Regular cardiac myocyte (primary cell): Measurements from ENCODE around the gene TIGD3. TPM values are rescaled to one million over a fixed set of nuclear protein-coding genes. Genes with fewer than 3 reads are reported as not detected.

Experiments used
- total RNA-seq: library from RNA; depleted of rRNA; stranded (reverse); fragments of >200 nt; gene quantifications from 2 replicates; pipeline ENCODE4 v1.2.3, GENCODE V29; 2014

Gene TIGD3, protein sequence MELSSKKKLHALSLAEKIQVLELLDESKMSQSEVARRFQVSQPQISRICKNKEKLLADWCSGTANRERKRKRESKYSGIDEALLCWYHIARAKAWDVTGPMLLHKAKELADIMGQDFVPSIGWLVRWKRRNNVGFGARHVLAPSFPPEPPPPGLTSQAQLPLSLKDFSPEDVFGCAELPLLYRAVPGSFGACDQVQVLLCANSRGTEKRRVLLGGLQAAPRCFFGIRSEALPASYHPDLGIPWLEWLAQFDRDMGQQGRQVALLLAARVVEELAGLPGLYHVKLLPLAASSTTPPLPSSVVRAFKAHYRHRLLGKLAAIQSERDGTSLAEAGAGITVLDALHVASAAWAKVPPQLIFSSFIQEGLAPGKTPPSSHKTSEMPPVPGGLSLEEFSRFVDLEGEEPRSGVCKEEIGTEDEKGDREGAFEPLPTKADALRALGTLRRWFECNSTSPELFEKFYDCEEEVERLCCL
- total RNA-seq = under 0.01 and 0.19 TPM in 2 replicates

DNA sequence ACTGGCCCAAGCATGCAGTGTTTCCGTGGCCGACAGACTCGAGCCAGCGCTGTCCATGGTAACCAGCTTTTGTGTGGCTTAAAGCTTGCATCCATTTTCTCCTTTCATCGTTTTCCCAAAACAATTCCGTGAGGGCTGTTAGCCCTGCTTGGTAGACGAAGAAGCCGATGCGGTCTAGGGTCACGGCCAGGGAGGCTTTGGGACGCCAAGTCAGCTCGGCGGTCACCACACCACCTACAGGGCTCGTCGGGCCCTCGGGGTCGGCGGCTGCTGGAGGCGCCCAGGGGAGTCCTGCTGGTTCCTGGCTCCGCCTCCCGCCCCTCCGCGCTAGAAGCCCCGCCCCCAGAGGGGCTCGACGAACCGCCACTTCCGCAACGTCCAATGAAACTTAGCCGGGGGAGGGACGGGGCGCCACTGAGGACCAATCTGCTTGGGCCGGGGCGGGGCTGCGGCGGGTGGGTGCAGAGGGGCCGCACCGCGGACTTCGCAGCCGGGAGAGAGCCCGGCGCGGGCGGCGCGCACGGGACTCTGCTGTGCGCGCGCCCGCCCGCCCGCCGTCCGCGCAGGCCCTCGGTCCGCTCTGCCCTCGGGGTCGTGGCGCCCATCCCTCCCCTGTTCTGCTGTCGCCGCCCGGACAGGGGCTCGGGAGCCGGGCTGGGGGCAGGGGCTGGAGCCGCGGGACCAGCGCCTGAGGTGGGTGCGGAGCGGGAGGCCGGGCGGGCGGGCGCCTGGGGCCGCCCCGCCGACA lies at the start of gene TIGD3:
TSS of gene TIGD3 (plus strand) at position 487 of the 748 bp plus-strand sequence. CDS start 1,058 bp downstream, outside the sequence.

DNA sequence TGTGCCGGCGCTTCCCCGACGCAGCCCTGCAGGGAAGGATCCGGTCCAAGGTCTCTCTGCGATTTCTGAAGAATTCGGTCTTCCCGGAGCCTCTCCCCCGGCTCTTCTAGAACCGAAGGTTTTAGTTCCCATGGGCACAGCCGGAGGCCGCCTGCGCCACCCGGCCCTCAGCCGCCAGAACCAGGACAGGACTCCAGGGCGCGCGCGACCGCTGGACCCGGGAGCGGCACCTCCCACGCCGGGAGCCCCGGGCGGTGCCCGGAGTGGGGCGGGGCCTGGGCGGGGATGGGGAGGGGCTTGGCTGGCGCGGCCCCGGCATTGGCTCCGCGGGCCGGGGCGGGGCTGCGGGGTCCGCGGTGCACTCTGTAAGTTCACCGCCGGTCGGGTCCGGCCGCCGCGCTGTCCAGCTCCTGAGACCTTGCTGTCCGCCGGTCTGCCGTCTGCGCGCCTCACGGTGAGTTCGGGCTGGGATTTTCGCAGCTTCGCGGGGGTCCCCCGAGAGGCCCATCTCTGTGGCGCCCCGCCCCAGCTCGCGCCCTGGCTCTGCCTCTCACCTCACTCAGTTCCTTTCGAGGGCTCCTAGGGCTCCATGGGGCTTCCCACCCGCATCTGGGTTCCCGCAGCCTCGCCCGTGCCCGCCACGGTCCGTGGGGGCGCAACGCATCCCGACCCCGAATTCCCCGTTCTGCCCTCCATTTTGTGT lies 39.9 kb upstream of the TIGD3 start, which contains the start of gene CDC42EP2:
TSS of gene CDC42EP2 (plus strand) at position 366 of the 703 bp plus-strand sequence. CDS start 6,033 bp downstream, outside the sequence.

DNA sequence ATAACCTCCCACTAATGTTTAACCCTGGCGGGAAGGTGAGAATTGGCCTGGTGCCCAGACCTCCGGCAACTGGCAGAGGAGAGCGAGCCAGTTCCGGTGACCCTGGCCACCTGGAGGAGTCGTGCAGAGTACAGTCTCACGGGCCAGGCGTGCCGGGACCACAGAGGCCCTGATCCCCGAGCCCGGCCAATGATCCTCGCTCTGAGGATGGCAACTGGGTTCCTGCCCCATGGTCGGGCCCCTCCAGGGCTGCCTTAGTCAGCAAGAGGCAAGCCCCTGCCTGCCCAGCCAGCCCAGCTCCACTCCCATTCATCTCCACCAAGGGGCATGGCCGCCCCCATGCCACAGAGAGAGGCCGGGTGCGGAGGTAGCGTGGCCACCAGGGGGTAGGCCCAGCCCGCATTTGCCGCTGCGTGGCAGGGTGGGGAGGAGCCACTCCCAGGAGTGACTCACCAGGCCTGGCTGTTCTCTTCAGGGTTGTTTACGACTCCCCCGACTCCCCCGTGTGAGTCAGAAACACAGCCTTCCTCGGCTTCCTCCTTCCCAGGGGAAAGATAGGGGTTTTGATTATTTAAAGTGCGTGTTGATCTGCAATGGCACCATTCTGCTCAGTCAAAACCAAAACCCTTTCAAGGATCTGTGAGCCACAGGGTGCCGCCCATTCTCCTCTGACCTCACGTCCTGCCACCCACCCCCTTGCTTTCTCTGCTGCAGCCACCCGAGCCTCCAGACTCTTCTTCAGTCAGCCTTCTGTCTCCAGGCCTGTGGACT lies 27.7 kb downstream of the TIGD3 start, which contains the start of gene SLC25A45:
TSS of gene SLC25A45 (minus strand) at position 614 of the 771 bp plus-strand sequence. CDS start 695 bp downstream, outside the sequence.

GRCh38 chr11:65386307-65387140 lies 32.0 kb downstream of the TIGD3 start, which contains the start of gene FRMD8:
Gene FRMD8 (plus strand): TSS chr11:65386637. CDS start chr11:65387037, 400 bp downstream.

Other genes starting within 250 kb of the TIGD3 start
- gene TM7SF2, start 242.9 kb upstream of the TIGD3 start, total RNA-seq = 8.6 and 14.7 TPM in 2 replicates
- 8.2 and 14.8 TPM in 2 replicates for gene ZNHIT2, start 237.1 kb upstream of the TIGD3 start, total RNA-seq
- 204 and 252 TPM in 2 replicates for gene FAU, start 232.6 kb upstream of the TIGD3 start, total RNA-seq
- 52.9 and 54.7 TPM in 2 replicates for gene MRPL49, start 232.4 kb upstream of the TIGD3 start, total RNA-seq
- 12.4 and 15.1 TPM in 2 replicates for gene SYVN1, start 220.2 kb upstream of the TIGD3 start, total RNA-seq
- not detected in 2 replicates for gene SPDYC, start 184.5 kb upstream of the TIGD3 start, total RNA-seq
- 61.7 and 142 TPM in 2 replicates for gene CAPN1, start 172.8 kb upstream of the TIGD3 start, total RNA-seq
- 4.5 and 16.9 TPM in 2 replicates for gene POLA2, start 92.8 kb upstream of the TIGD3 start, total RNA-seq
- gene CDC42EP2, start 39.9 kb upstream of the TIGD3 start, total RNA-seq = 10.9 and 18.3 TPM in 2 replicates
- 27.9 and 29.9 TPM in 2 replicates for gene DPF2, start 20.9 kb upstream of the TIGD3 start, total RNA-seq
- 1.5 and 2.8 TPM in 2 replicates for gene SLC25A45, start 27.9 kb downstream of the TIGD3 start, total RNA-seq
- gene FRMD8, start 31.9 kb downstream of the TIGD3 start, total RNA-seq = 58.9 and 64.0 TPM in 2 replicates
- 51.4 and 335 TPM in 2 replicates for gene NEAT1, start 68.0 kb downstream of the TIGD3 start, total RNA-seq
- 5,626 and 17,024 TPM in 2 replicates for gene MALAT1, start 144.3 kb downstream of the TIGD3 start, total RNA-seq
- gene SCYL1, start 170.3 kb downstream of the TIGD3 start, total RNA-seq = 93.3 and 138 TPM in 2 replicates
- 33.3 and 34.5 TPM in 2 replicates for gene LTBP3, start 203.6 kb downstream of the TIGD3 start, total RNA-seq
- gene ZNRD2, start 215.7 kb downstream of the TIGD3 start, total RNA-seq = 30.4 and 73.8 TPM in 2 replicates
- 12.7 and 35.5 TPM in 2 replicates for gene FAM89B, start 217.8 kb downstream of the TIGD3 start, total RNA-seq
- gene EHBP1L1, start 221.3 kb downstream of the TIGD3 start, total RNA-seq = 68.2 and 106 TPM in 2 replicates
- under 0.01 TPM in 1 of 2 replicates, not detected in the other for gene KCNK7, start 241.0 kb downstream of the TIGD3 start, total RNA-seq